WI38 (cell line): ENCODE results near the gene C19orf44.
"Not testable (repeated sequence)": the region's sequence is repeated elsewhere in the genome, so short reads cannot be mapped to it uniquely, and the experiment has no call there.

Experiments
- H3K4me3 ChIP-seq: 2 replicates; pipeline ENCODE4 v1.5.1; 2011; ENCODE audit warnings: low read depth, mild to moderate bottlenecking, control low read depth, low read length
- TF ChIP-seq, protein P1 (sequence below): IDR thresholded peaks from 2 replicates; pipeline ENCODE4 v1.5.1; 2012; ENCODE audit warnings: low read depth, mild to moderate bottlenecking, control low read depth, low read length

The C19orf44 gene

DNA sequence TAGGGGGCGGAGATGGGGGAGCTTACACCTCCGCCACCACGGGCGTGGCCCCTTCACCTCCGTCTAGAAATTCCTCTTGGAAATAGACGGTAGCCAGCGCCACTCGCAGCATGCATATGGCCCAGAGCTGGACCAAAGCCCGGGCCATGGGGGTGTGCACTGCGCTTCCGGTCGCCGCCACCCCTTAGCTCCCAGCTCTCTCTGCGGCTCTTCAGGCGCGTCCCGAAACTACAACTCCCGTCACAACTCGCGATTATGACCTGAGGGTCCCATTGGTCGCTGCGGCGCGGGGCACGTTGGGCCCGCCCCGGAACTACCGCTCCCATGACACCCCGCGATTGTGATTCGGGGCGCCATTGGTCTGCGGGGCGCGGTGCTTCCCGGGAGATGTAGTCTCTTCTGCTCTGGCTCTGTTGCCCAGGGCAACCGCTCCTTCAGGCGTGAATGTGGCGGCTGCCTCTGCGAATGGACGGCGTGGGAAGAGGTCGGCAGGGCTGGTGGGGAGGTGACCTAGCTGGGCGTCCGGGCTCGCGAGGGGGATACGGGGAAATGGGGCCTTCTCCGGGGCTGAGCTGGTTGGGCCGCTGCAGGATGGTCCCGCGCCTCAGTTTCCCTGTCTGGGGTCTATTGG is at the start of gene C19orf44, which contains the start of gene CALR3:
C19orf44 (plus strand) TSS at position 413 of the 631 bp plus-strand sequence. CDS start 4,399 bp downstream, outside the sequence.
CALR3 (minus strand) TSS at position 186 of the 631 bp plus-strand sequence; CDS start at position 148, 38 bp downstream.
- TF ChIP-seq, protein P1, sequence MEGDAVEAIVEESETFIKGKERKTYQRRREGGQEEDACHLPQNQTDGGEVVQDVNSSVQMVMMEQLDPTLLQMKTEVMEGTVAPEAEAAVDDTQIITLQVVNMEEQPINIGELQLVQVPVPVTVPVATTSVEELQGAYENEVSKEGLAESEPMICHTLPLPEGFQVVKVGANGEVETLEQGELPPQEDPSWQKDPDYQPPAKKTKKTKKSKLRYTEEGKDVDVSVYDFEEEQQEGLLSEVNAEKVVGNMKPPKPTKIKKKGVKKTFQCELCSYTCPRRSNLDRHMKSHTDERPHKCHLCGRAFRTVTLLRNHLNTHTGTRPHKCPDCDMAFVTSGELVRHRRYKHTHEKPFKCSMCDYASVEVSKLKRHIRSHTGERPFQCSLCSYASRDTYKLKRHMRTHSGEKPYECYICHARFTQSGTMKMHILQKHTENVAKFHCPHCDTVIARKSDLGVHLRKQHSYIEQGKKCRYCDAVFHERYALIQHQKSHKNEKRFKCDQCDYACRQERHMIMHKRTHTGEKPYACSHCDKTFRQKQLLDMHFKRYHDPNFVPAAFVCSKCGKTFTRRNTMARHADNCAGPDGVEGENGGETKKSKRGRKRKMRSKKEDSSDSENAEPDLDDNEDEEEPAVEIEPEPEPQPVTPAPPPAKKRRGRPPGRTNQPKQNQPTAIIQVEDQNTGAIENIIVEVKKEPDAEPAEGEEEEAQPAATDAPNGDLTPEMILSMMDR: no peak
- H3K4me3 ChIP-seq: peak within 1 kb of the TSS; percentile 78

DNA sequence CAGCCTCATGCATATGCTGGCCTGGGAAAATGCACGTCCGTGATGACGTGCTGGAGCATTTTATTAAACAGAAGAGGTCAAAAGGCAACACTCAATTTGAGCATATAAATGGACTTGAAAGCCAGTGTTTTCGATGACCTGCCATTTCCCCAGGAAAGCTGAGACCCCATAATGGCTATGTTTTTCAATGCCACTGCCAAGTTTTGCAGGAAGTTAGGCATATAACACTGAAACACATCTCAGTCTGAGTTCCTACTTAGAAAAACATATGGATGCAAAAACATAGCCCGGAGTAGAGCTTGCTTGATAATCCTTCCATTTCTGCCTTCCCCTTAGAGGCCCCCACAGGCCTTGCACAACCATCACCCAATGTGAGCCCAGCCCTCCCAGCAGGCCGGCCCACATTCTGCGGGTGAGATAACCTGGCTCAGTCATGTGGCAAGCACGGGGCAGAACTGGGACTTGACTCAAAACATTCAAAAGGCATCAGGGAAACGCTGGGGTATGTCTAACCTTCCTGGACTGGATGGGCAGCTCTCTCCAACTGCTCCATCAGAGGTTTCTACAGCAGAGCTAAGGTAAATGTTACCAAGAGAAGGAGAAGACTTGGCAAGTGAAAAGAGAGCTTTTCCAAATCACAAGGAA is 49.3 kb upstream of the C19orf44 start:
- TF ChIP-seq, protein P1: no peak
- no peak overlapping the region for H3K4me3 ChIP-seq

DNA sequence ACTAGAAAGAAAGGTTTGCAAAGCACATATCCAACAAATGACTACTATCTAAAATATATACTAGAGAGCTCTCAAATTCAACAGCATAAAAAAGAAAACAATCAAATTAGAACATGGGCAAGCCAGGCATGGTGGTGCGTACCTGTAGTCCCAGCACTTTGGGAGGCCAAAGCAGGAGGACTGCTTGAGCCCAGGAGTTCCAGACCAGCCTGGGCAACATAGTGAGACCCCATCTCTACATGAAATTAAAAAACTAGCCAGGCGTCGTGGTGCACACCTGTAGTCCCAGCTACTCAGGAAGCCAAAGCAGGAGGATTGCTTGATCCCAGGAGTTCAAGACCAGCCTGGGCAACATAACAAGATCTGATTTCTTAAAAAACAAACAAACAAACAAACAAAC is 47.3 kb upstream of the C19orf44 start:
- H3K4me3 ChIP-seq: not testable (repeated sequence)

DNA sequence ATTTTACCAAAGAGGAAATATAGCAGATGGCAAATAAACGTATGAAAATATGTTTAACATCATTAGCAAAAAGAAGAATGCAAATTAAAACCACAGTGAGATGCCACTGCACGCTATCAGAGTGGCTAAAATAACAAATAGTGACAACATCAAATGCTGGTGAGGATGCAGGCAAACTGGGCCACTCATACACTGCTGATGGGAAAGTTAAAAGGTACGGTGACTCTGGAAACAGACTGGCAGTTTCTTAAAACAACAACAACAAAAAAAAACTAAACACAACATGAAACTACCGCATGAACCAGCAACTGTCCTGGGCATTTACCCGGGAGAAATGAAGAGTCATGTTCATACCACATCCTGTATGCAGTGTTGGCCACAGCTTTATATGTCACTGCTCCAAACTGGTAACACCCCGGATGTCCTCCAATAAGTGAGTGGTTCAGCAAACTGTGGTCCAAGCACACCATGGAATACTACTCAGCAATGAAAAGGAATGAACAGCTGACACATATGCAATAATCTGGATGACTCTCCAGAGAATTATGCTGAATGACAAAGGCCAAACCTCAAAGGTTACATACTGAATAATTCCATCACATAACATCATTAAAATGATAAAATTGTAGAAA is 46.7 kb upstream of the C19orf44 start:
- H3K4me3 ChIP-seq: no peak overlapping the region
- TF ChIP-seq, protein P1: no peak

DNA sequence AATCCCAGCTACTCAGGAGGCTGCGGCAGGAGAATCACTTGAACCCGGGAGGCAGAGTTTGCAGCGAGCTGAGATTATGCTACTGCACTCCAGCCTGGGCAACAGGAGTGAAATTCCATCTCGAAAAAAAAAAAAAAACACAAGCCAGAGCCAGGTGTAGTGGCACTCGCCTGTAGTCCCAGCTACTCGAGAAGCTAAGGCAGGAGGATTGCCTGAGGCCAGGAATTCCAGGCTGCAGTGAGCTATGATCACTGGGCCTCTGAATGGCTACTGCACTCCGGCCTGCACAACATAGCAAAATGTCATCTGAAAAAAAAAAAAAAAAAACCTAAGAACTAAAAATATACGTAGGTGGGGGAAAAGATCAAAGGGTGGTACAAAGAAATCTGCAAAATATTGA is 43.9 kb upstream of the C19orf44 start:
- TF ChIP-seq, protein P1: no peak
- no peak overlapping the region for H3K4me3 ChIP-seq

DNA sequence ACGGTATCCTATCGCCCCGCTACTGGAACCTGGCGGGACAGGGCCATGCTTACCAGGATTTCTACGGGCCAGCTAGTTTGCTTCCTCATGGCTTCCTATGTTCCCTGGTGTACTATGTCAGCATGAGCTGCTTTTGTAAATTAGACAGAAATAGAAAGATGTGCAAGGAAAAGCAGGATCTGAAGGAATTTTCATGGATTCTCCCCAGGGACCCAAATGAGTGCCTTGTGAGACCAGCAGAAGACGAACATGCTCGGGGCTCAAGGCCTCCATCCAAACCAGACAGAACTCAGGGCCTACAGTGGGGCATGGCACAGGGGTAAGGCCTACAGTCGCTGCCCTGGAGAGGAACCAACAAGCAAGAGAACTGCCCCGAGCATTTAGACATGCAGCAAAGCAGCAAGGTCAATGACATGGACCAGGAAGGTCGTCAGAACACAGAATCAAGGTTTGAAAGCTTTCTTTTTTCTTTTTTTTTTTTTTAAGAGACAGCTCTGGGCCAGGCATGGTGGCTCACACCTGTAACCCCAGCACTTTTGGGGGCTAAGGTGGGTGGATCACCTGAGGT is 41.8 kb upstream of the C19orf44 start:
- TF ChIP-seq, protein P1: no peak
- no peak overlapping the region for H3K4me3 ChIP-seq

DNA sequence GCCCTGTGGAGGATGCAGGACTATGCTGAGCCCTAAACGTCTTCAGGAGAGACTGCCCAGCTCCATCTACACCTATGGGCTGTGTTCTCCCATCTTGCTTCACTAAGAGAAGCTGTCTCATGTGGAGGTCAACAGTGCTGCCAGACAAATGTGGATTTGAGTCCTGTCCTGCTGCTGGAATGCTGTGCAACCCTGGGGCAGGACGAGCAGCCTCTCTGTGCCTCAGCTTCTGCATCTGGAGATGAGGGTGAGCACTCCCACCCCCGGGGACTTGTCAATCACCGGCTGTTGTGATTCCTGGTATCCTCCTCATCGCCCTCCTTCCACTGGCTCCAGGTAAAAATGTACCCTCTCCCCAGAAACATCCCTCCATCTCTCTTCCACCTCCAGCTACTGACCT is 40.7 kb upstream of the C19orf44 start:
- H3K4me3 ChIP-seq: no peak overlapping the region
- TF ChIP-seq, protein P1: no peak
